Right lobe of liver (tissue), 6 donors: ENCODE data around the gene LDHB. TPM values are rescaled to one million over a fixed set of nuclear protein-coding genes. Genes with fewer than 3 reads are reported as not detected.

Experiments used
- ATAC-seq, 4 donors: fragments of 200-7000 bp; cut with Tn5 transposase; one replicate each; pipeline ENCODE4 v1.9.1; 2020; ENCODE audit warnings: mild to moderate bottlenecking in 4 of 4, moderate library complexity in 4 of 4
- DNase-seq, 3 donors: peaks; one replicate each; pipeline ENCODE4 v3.0.0-alpha.2; 2020
- H3K27ac ChIP-seq, 3 donors: fragments of 200-600 bp; one replicate each; pipeline ENCODE4 v1.8.0; 2022
- H3K27me3 ChIP-seq, 2 donors: fragments of 200-600 bp; one replicate each; pipeline ENCODE4 v1.8.0; 2022
- H3K36me3 ChIP-seq, 4 donors: fragments of 200-600 bp; sonication (generic) in 1 of 4; one replicate each; pipeline versions ENCODE4 v1.5.1 to v1.8.0; 2017 to 2022; ENCODE audit warnings: control low read depth in 1 of 4
- H3K4me1 ChIP-seq, 4 donors: fragments of 200-600 bp; sonication (generic) in 1 of 4; one replicate each; pipeline versions ENCODE4 v1.5.1 to v1.8.0; 2017 to 2022; ENCODE audit warnings: control low read depth in 1 of 4
- H3K4me3 ChIP-seq, 3 donors: fragments of 200-600 bp; one replicate each; pipeline ENCODE4 v1.8.0; 2022
- H3K9me3 ChIP-seq, 4 donors: fragments of 200-600 bp; sonication (generic) in 1 of 4; one replicate each; pipeline versions ENCODE4 v1.5.1 to v1.8.0; 2017 to 2022; ENCODE audit warnings: control low read depth in 1 of 4
- POLR2A ChIP-seq: fragments of 450-650 bp; IDR thresholded peaks from one replicate; pipeline ENCODE4 v1.6.1; 2017; ENCODE audit warnings: antibody characterized with exemption, mild to moderate bottlenecking
- WGBS: methylation state at CpG from one replicate; pipeline ENCODE4 v1.1.6; 2018; ENCODE audit warnings: low coverage, low lambda C conversion rate; ENCODE audit not compliant: insufficient coverage; ENCODE audit errors: missing lambda C conversion rate; 5-methylcytosine and 5-hydroxymethylcytosine counted together
- intact Hi-C, 2 donors: fragments of 100-400 bp; cut with DNase I; formaldehyde crosslinking; loops; one replicate each; pipeline versions ENCODE4 v1.11.2 to v1.14.1; 2022
- total RNA-seq, 6 experiments: library from RNA; depleted of rRNA in 2 of 6; stranded (reverse); fragments of >200 nt in 2 of 6; fragmentation: NEBNext Ultra II Directional in 3 of 6; extraction: Animal tissue kit (Norgen Biotek cat#: 25700) in 3 of 6; gene quantifications; one replicate each; pipeline versions ENCODE4 v1.1.0 to v1.2.4, GENCODE V29; 2016 to 2023
- TF ChIP-seq, protein P1 (sequence below), 4 donors: fragments of 200-600 bp in 3 of 4; fragments of 450-650 bp in 1 of 4; IDR thresholded peaks; one replicate each; pipeline versions ENCODE4 v1.5.1 to v1.8.0; 2016 to 2022; ENCODE audit warnings: antibody characterized with exemption in 4 of 4, mild to moderate bottlenecking in 2 of 4
- donor health status: DM: no; HTN: yes; CAD: no.
- donor health status: DM: no; HTN: no; CAD: no.
- donor health status: DM: no; HTN: no; CAD: no.
- donor health status: DM: no; HTN: yes; CAD: no.
- donor health status: DM: no; HTN: yes; CAD: no.

Gene LDHB
- total RNA-seq, 6 experiments from 2014 or later: 12.4 to 28.1 (median 17.8) TPM

- H3K27ac ChIP-seq: no peak overlapping the region
- ATAC-seq: no peak
- H3K36me3 ChIP-seq: no peaks in the 10 kb centered on the region
- no peaks in the 10 kb centered on the region for H3K27me3 ChIP-seq
- H3K4me1 ChIP-seq: no peaks in the 10 kb centered on the region
- no peak for DNase-seq
- intact Hi-C loops: loop anchor here in 1 of 2 donors (10.0 kb wide), 1 partner anchor 298 kb away; no protein-coding TSS in a partner anchor
- TF ChIP-seq, protein P1, sequence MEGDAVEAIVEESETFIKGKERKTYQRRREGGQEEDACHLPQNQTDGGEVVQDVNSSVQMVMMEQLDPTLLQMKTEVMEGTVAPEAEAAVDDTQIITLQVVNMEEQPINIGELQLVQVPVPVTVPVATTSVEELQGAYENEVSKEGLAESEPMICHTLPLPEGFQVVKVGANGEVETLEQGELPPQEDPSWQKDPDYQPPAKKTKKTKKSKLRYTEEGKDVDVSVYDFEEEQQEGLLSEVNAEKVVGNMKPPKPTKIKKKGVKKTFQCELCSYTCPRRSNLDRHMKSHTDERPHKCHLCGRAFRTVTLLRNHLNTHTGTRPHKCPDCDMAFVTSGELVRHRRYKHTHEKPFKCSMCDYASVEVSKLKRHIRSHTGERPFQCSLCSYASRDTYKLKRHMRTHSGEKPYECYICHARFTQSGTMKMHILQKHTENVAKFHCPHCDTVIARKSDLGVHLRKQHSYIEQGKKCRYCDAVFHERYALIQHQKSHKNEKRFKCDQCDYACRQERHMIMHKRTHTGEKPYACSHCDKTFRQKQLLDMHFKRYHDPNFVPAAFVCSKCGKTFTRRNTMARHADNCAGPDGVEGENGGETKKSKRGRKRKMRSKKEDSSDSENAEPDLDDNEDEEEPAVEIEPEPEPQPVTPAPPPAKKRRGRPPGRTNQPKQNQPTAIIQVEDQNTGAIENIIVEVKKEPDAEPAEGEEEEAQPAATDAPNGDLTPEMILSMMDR (IDR thresholded peaks at IDR 0.05): no peak
- TF ChIP-seq POLR2A: no peak
- no peak overlapping the region for H3K4me3 ChIP-seq
- H3K9me3 ChIP-seq: no peaks in the 10 kb centered on the region
These were observed 39.0 kb upstream of the LDHB start for GRCh38 chr12:21696625-21697024.

GRCh38 chr12:21695986-21696385 is 38.3 kb upstream of the LDHB start:
- Histone ChIP-seq H3K4me3 (no peak overlapping the region), H3K36me3 (no peaks in the 10 kb centered on the region), H3K27me3 (no peaks in the 10 kb centered on the region), H3K9me3 (no peaks in the 10 kb centered on the region), H3K4me1 (no peaks in the 10 kb centered on the region), H3K27ac (no peak overlapping the region)
- intact Hi-C loops: loop anchor here in 1 of 2 donors (10.0 kb wide), 1 partner anchor 299 kb away; no protein-coding TSS in a partner anchor
- ATAC-seq (no peak), DNase-seq (no peak)
- TF ChIP-seq, protein P1 (IDR thresholded peaks at IDR 0.05): no peak
- 69% methylated on average over 2 of the region's 2 CpGs for WGBS

GRCh38 chr12:21694660-21695059 is 37.0 kb upstream of the LDHB start:
- intact Hi-C loops: loop anchor here in 1 of 2 donors (10.0 kb wide), 1 partner anchor 300 kb away; no protein-coding TSS in a partner anchor
- ATAC-seq: no peak
- 100% methylated on average over 5 of the region's 10 CpGs for WGBS

DNA sequence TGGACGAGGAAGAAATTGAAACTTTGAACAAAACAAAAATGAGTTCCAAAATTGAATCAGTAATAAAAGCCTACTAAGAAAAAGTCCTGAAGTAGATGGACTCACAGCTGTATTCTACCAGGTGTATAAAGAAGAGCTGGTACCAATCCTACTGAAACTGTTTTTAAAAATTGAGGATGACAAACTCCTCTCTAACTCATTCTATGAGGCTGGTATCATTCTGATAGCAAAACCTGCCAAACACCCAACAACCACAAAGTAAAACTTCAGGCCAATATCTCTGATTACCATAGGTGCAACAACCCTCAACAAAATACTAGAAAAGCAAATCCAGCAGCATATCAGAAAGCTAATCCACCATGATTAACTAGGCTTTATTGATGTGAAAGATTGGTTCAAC is 33.9 kb upstream of the LDHB start:
- H3K36me3 ChIP-seq: no peaks in the 10 kb centered on the region
- DNase-seq (no peak), ATAC-seq (no peak)
- 78% methylated on average over 1 of the region's 1 CpG for WGBS
- intact Hi-C loops: loop anchor here in 1 of 2 donors (10.0 kb wide), 1 partner anchor 303 kb away; no protein-coding TSS in a partner anchor
- no peaks in the 10 kb centered on the region for H3K4me1 ChIP-seq
- no peaks in the 10 kb centered on the region for H3K27me3 ChIP-seq
- H3K27ac ChIP-seq: no peak overlapping the region
- H3K4me3 ChIP-seq: no peak overlapping the region
- H3K9me3 ChIP-seq: no peaks in the 10 kb centered on the region
- TF ChIP-seq, protein P1 (IDR thresholded peaks at IDR 0.05): no peak
- no peak for TF ChIP-seq POLR2A

More at GRCh38 chr12:21694660-21695059, 37.0 kb upstream of the LDHB start:
- Histone ChIP-seq H3K27ac (no peak overlapping the region), H3K9me3 (no peaks in the 10 kb centered on the region), H3K36me3 (no peaks in the 10 kb centered on the region), H3K4me3 (no peak overlapping the region), H3K27me3 (no peaks in the 10 kb centered on the region), H3K4me1 (no peaks in the 10 kb centered on the region)
- TF ChIP-seq, protein P1 (IDR thresholded peaks at IDR 0.05): no peak
- TF ChIP-seq POLR2A: no peak
- no peak for DNase-seq
